SK-N-SH (cell line): ENCODE results near the gene MB21D2. TPM values are rescaled to one million over a fixed set of nuclear protein-coding genes. Genes with fewer than 3 reads are reported as not detected.
A peak's percentile ranks its signal among the peaks of the same experiment; 100 is the strongest.

Experiments used
- CTCF ChIA-PET: fragments of 300-600, 350-600 bp; formaldehyde crosslinking; extraction: SDS; loops from one replicate; lab custom pipeline; 2021; lab: Yijun Ruan, JAX
- POLR2A ChIA-PET: fragments of 350-600 bp; sonication (Branson Sonifier 250); formaldehyde crosslinking; extraction: SDS; loops from one replicate; lab custom pipeline; 2020; ENCODE audit warnings: antibody characterized with exemption, inconsistent platforms; lab: Yijun Ruan, JAX
- DNase-seq: peaks from one replicate; pipeline ENCODE4 v3.0.0; 2012
- H2AFZ ChIP-seq: fragments of 200-600 bp; sonication (generic); 2 replicates; pipeline ENCODE4 v1.8.1; 2016; ENCODE audit warnings: antibody characterized with exemption, mild to moderate bottlenecking, low read depth
- H3F3A ChIP-seq: fragments of 200-600 bp; sonication (generic); replicated peaks from 2 replicates; pipeline ENCODE3; 2016; ENCODE audit warnings: antibody characterized with exemption, mild to moderate bottlenecking; ENCODE audit not compliant: insufficient read depth
- H3K27ac ChIP-seq, 2 experiments: fragments of 200-500 bp in 1 of 2; fragments of 200-600 bp in 1 of 2; sonication (Bioruptor generic) in 1 of 2; sonication (generic), shearing (Covaris generic) in 1 of 2; 2 replicates each; pipeline versions ENCODE4 v1.5.1 to v1.6.1; 2014 to 2016; ENCODE audit warnings: low read depth in 2 of 2, inconsistent platforms in 1 of 2, low read length in 1 of 2, mild to moderate bottlenecking in 1 of 2, mixed read lengths in 1 of 2
- H3K27me3 ChIP-seq: fragments of 200-600 bp; sonication (generic), shearing (Covaris generic); 2 replicates; pipeline ENCODE4 v1.6.1; 2016; ENCODE audit warnings: mixed run types; ENCODE audit not compliant: insufficient read depth
- H3K36me3 ChIP-seq, 2 experiments: fragments of 200-500 bp in 1 of 2; fragments of 200-600 bp in 1 of 2; sonication (Bioruptor generic) in 1 of 2; sonication (generic) in 1 of 2; replicated peaks in 1 of 2; 2 replicates each; pipeline versions ENCODE3 to v1.5.1; 2014 to 2016; ENCODE audit warnings: low read length in 1 of 2, mild to moderate bottlenecking in 1 of 2; ENCODE audit not compliant: insufficient read depth in 2 of 2, control insufficient read depth in 1 of 2
- H3K4me1 ChIP-seq, 2 experiments: fragments of 200-500 bp in 1 of 2; fragments of 200-600 bp in 1 of 2; sonication (Bioruptor generic) in 1 of 2; sonication (generic), shearing (Covaris generic) in 1 of 2; 2 replicates each; pipeline versions ENCODE4 v1.5.1 to v1.6.1; 2014 to 2016; ENCODE audit warnings: low read depth in 1 of 2, low read length in 1 of 2, mixed run types in 1 of 2; ENCODE audit not compliant: insufficient read depth in 2 of 2, control insufficient read depth in 1 of 2
- H3K4me2 ChIP-seq: fragments of 200-600 bp; sonication (generic), shearing (Covaris generic); 2 replicates; pipeline ENCODE4 v1.6.1; 2017; ENCODE audit warnings: mixed run types
- H3K4me3 ChIP-seq, 2 experiments: fragments of 200-500 bp in 1 of 2; fragments of 200-600 bp in 1 of 2; sonication (Bioruptor generic) in 1 of 2; sonication (generic), shearing (Covaris generic) in 1 of 2; 2 replicates each; pipeline versions ENCODE4 v1.5.1 to v1.8.1; 2014 to 2016; ENCODE audit warnings: low read depth in 2 of 2, inconsistent platforms in 1 of 2, low read length in 1 of 2, mild to moderate bottlenecking in 1 of 2, mixed read lengths in 1 of 2, moderate library complexity in 1 of 2
- H3K79me2 ChIP-seq: fragments of 200-600 bp; sonication (generic); 2 replicates; pipeline ENCODE4 v1.8.1; 2017; ENCODE audit warnings: mild to moderate bottlenecking; ENCODE audit not compliant: insufficient read depth
- H3K9ac ChIP-seq: fragments of 200-600 bp; sonication (generic); 2 replicates; pipeline ENCODE4 v1.6.1; 2017; ENCODE audit warnings: mixed run types
- H3K9me2 ChIP-seq: fragments of 200-600 bp; sonication (generic); 2 replicates; pipeline ENCODE4 v1.6.1; 2017; ENCODE audit warnings: mixed run types
- H3K9me3 ChIP-seq: fragments of 200-600 bp; sonication (generic); 2 replicates; pipeline ENCODE4 v1.6.1; 2017; ENCODE audit warnings: mixed run types, mild to moderate bottlenecking, moderate library complexity
- H4K20me1 ChIP-seq: fragments of 200-600 bp; sonication (generic); 2 replicates; pipeline ENCODE4 v1.6.1; 2017; ENCODE audit warnings: mild to moderate bottlenecking, mixed run types; ENCODE audit not compliant: insufficient read depth
- CHD2 ChIP-seq: fragments of 150-350 bp; IDR thresholded peaks from 2 replicates; pipeline ENCODE4 v1.6.1; 2018; ENCODE audit warnings: low read length; ENCODE audit not compliant: partially characterized antibody
- ELF1 ChIP-seq: IDR thresholded peaks from 2 replicates; pipeline ENCODE4 v1.4.0; 2012
- EP300 ChIP-seq, 2 experiments: IDR thresholded peaks; 2 replicates each; pipeline versions ENCODE4 v1.4.0 to v1.6.1; 2012; ENCODE audit warnings: borderline replicate concordance in 1 of 2, low read depth in 1 of 2, low read length in 1 of 2
- EZH2phosphoT487 ChIP-seq: fragments of 200-600 bp; sonication (generic); IDR thresholded peaks from 2 replicates; pipeline ENCODE4 v1.6.1; 2017; ENCODE audit warnings: low read depth, mixed run types, mild to moderate bottlenecking, antibody characterized with exemption, moderate library complexity, borderline replicate concordance
- FOXJ3 ChIP-seq: sonication (generic); formaldehyde crosslinking; IDR thresholded peaks from 2 replicates; pipeline ENCODE4 v1.5.1; 2020; ENCODE audit warnings: mild to moderate bottlenecking, missing genetic modification reagents
- FOXM1 ChIP-seq: IDR thresholded peaks from 2 replicates; pipeline ENCODE4 v1.4.0; 2012; ENCODE audit warnings: low read depth, mild to moderate bottlenecking
- GATA2 ChIP-seq: sonication (generic); formaldehyde crosslinking; IDR thresholded peaks from 2 replicates; pipeline ENCODE4 v1.5.0; 2020; ENCODE audit warnings: mild to moderate bottlenecking, missing genetic modification reagents
- MEF2A ChIP-seq: IDR thresholded peaks from 2 replicates; pipeline ENCODE4 v1.4.0; 2012; ENCODE audit warnings: low read depth, borderline replicate concordance
- POLR2AphosphoS5 ChIP-seq: IDR thresholded peaks from 2 replicates; pipeline ENCODE4 v1.6.1; 2012; ENCODE audit warnings: low read depth, low read length
- RXRA ChIP-seq: IDR thresholded peaks from 2 replicates; pipeline ENCODE4 v1.4.0; 2012; ENCODE audit warnings: low read depth, mild to moderate bottlenecking, borderline replicate concordance
- SMC3 ChIP-seq: IDR thresholded peaks from 2 replicates; pipeline ENCODE4 v1.6.1; 2012; ENCODE audit warnings: low read depth, low read length, improper control_type of control experiment
- TAF1 ChIP-seq: IDR thresholded peaks from 2 replicates; pipeline ENCODE4 v1.6.1; 2012; ENCODE audit warnings: low read depth, mild to moderate bottlenecking, low read length, moderate library complexity, borderline replicate concordance
- TCF12 ChIP-seq: IDR thresholded peaks from 2 replicates; pipeline ENCODE4 v1.4.0; 2012
- TEAD4 ChIP-seq: IDR thresholded peaks from 2 replicates; pipeline ENCODE4 v1.4.0; 2012; ENCODE audit warnings: mild to moderate bottlenecking, borderline replicate concordance; ENCODE audit not compliant: insufficient read depth
- WGBS: methylation state at CpG from one replicate; pipeline ENCODE4 v1.1.6; 2017; ENCODE audit warnings: low lambda C conversion rate; 5-methylcytosine and 5-hydroxymethylcytosine counted together
- polyA plus RNA-seq, 3 experiments: library from polyadenylated mRNA; depleted of rRNA; stranded (reverse); fragments of >200 nt; gene quantifications; 2 replicates each; pipeline ENCODE4 v1.2.3, GENCODE V29; 2012
- TF ChIP-seq, protein P1 (sequence below): IDR thresholded peaks from 2 replicates; pipeline ENCODE4 v1.4.0; 2012; ENCODE audit warnings: low read depth, borderline replicate concordance
- TF ChIP-seq, protein P2 (sequence below): IDR thresholded peaks from 2 replicates; pipeline ENCODE4; 2012
- TF ChIP-seq, protein P3 (sequence below): fragments of 200-600 bp; sonication (generic); IDR thresholded peaks from 2 replicates; pipeline ENCODE4 v1.6.1; 2017; ENCODE audit warnings: antibody characterized with exemption, mild to moderate bottlenecking, moderate library complexity

MB21D2 gene
- polyA plus RNA-seq, 1 of the 3 experiments (the other 2 are of a cell fraction): 12.7 TPM

DNA sequence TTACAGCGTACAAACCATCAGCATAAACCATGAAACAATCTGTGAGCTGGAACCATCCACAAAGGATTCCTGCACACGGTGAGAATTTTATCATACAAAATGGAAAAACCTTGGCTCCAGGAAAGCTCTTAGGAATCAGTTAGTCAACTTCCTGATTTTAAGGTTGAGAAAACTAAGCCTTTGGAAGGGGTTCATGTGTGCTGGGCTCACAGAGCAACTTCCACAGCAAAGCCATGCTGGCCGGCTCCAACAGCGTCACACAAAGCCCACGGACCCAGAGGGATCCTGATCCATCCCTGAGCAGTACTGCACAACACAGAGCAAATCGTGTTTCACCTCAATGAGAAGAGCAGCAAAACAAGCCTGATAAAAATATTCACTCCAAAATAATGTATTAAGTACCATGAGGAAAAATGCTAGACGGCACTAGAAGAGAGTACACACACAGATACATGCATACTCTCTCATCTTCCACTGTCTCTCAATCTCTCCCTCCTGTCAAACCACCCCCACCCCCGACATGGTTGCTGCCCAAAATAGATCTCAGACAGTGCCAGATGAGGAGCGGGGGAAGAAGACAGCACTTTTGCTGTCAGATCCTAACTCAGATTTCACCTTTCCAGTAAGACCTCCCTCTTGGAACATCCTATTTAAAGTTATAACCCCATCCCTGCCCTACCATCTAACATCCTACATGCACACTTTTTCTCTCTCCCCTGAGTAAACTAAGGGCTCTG, 58.6 kb downstream of the MB21D2 start:
- no peaks in the 10 kb centered on the region for H3F3A ChIP-seq
- CTCF ChIA-PET: no interaction called here
- H3K4me2 ChIP-seq: 0 out of 2 replicates have a peak overlapping the region, but pooled peaks have one; percentile 18
- TF ChIP-seq TCF12 (no peak), GATA2 (CRISPR knock-in tag) (no peak), TAF1 (no peak), CHD2 (no peak), EZH2phosphoT487 (no peak), SMC3 (no peak), EP300 (IDR thresholded peaks at IDR 0.05; ENCODE audit: borderline replicate concordance in 1 of 2, low read depth in 1 of 2, low read length in 1 of 2) (no peak), RXRA (no peak), FOXJ3 (CRISPR knock-in tag) (no peak), POLR2AphosphoS5 (no peak), TEAD4 (no peak), ELF1 (no peak), MEF2A (no peak), FOXM1 (no peak)
- TF ChIP-seq, protein P1, sequence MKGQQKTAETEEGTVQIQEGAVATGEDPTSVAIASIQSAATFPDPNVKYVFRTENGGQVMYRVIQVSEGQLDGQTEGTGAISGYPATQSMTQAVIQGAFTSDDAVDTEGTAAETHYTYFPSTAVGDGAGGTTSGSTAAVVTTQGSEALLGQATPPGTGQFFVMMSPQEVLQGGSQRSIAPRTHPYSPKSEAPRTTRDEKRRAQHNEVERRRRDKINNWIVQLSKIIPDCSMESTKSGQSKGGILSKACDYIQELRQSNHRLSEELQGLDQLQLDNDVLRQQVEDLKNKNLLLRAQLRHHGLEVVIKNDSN: no peak
- TF ChIP-seq, protein P2, sequence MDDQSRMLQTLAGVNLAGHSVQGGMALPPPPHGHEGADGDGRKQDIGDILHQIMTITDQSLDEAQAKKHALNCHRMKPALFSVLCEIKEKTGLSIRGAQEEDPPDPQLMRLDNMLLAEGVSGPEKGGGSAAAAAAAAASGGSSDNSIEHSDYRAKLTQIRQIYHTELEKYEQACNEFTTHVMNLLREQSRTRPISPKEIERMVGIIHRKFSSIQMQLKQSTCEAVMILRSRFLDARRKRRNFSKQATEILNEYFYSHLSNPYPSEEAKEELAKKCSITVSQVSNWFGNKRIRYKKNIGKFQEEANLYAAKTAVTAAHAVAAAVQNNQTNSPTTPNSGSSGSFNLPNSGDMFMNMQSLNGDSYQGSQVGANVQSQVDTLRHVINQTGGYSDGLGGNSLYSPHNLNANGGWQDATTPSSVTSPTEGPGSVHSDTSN: no peak
- TF ChIP-seq, protein P3, sequence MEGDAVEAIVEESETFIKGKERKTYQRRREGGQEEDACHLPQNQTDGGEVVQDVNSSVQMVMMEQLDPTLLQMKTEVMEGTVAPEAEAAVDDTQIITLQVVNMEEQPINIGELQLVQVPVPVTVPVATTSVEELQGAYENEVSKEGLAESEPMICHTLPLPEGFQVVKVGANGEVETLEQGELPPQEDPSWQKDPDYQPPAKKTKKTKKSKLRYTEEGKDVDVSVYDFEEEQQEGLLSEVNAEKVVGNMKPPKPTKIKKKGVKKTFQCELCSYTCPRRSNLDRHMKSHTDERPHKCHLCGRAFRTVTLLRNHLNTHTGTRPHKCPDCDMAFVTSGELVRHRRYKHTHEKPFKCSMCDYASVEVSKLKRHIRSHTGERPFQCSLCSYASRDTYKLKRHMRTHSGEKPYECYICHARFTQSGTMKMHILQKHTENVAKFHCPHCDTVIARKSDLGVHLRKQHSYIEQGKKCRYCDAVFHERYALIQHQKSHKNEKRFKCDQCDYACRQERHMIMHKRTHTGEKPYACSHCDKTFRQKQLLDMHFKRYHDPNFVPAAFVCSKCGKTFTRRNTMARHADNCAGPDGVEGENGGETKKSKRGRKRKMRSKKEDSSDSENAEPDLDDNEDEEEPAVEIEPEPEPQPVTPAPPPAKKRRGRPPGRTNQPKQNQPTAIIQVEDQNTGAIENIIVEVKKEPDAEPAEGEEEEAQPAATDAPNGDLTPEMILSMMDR: no peak
- no peak overlapping the region for H3K9ac ChIP-seq
- H3K27me3 ChIP-seq: no peaks in the 10 kb centered on the region
- peaks cover 0 to 7% of the 10 kb centered on the region in 2 experiments for H3K36me3 ChIP-seq
- no peak overlapping the region for H2AFZ ChIP-seq
- peaks cover 73% of the 10 kb centered on the region for H3K79me2 ChIP-seq
- 82% methylated on average over 9 of the region's 9 CpGs for WGBS
- no peak overlapping the region for H3K27ac ChIP-seq
- POLR2A ChIA-PET: no interaction called here
- DNase-seq: no peak
- H3K4me3 ChIP-seq: no peak overlapping the region
- H3K9me2 ChIP-seq: no peaks in the 10 kb centered on the region
- peaks cover 15% of the 10 kb centered on the region for H4K20me1 ChIP-seq
- no peaks in the 10 kb centered on the region for H3K9me3 ChIP-seq
- peaks cover 0 to 3% of the 10 kb centered on the region in 2 experiments; a peak in 1 of 4 replicates for H3K4me1 ChIP-seq
